PC-3 (cell line): ENCODE measurements around the gene RTCB. TPM values are rescaled to one million over a fixed set of nuclear protein-coding genes. Genes with fewer than 3 reads are reported as not detected.

ENCODE experiments used
- ATAC-seq: fragments of 200-7000 bp; cut with Tn5 transposase; 2 replicates; pipeline ENCODE4 v1.9.1; 2020; ENCODE audit warnings: mild to moderate bottlenecking, moderate library complexity
- BruUV-seq: library from RNA; stranded (reverse); fragments of 400-500 nt; replicated peaks from 2 replicates; lab custom pipeline; 2021; lab: Mats Ljungman, UMichigan
- CTCF ChIA-PET: fragments of 300-600 bp; sonication (Branson Sonifier 250); formaldehyde crosslinking; loops from one replicate; lab custom pipeline; 2022; ENCODE audit warnings: antibody characterized with exemption; lab: Charles Lee
- POLR2A ChIA-PET: fragments of 300-600 bp; sonication (Branson Sonifier 250); formaldehyde crosslinking; loops from one replicate; lab custom pipeline; 2022; ENCODE audit warnings: antibody characterized with exemption; ENCODE audit not compliant: unreplicated experiment; lab: Charles Lee
- DNase-seq: peaks from one replicate; pipeline ENCODE4 v3.0.0-alpha.2; 2015
- H2AFZ ChIP-seq: fragments of 300-600 bp; sonication (generic); 2 replicates; pipeline ENCODE4 v1.6.0; 2016; ENCODE audit warnings: antibody characterized with exemption, low read length
- H3F3A ChIP-seq: fragments of 300-600 bp; sonication (generic); one replicate; pipeline ENCODE4 v1.6.0; 2017; ENCODE audit warnings: antibody characterized with exemption, low read length, control low read depth, mild to moderate bottlenecking; ENCODE audit not compliant: unreplicated experiment
- H3K27ac ChIP-seq: fragments of 300-600 bp; sonication (generic); 2 replicates; pipeline ENCODE4 v1.5.1; 2016; ENCODE audit warnings: mild to moderate bottlenecking, low read length
- H3K27me3 ChIP-seq: fragments of 300-600 bp; sonication (generic); 2 replicates; pipeline ENCODE4 v1.6.1; 2016; ENCODE audit warnings: low read length, mixed read lengths
- H3K36me3 ChIP-seq: fragments of 300-600 bp; sonication (generic); 2 replicates; pipeline ENCODE4 v1.6.1; 2016; ENCODE audit warnings: low read depth, mixed run types, low read length, mixed read lengths
- H3K4me1 ChIP-seq: fragments of 300-600 bp; sonication (generic); 2 replicates; pipeline ENCODE4 v1.5.1; 2016; ENCODE audit warnings: low read length; ENCODE audit not compliant: insufficient read depth
- H3K4me2 ChIP-seq: fragments of 300-600 bp; sonication (generic); 2 replicates; pipeline ENCODE4 v1.6.0; 2016; ENCODE audit warnings: low read length
- H3K4me3 ChIP-seq: fragments of 300-600 bp; sonication (generic); 2 replicates; pipeline ENCODE4 v1.5.1; 2016; ENCODE audit warnings: mild to moderate bottlenecking, low read length, mixed read lengths
- H3K79me2 ChIP-seq: fragments of 300-600 bp; sonication (generic); 2 replicates; pipeline ENCODE4 v1.6.1; 2017; ENCODE audit warnings: low read length, mixed read lengths
- H3K9ac ChIP-seq: fragments of 300-600 bp; sonication (generic); 2 replicates; pipeline ENCODE4 v1.6.0; 2016; ENCODE audit warnings: mild to moderate bottlenecking, low read length
- H3K9me2 ChIP-seq: fragments of 300-600 bp; sonication (generic); replicated peaks from 2 replicates; pipeline ENCODE4 v1.6.1; 2016; ENCODE audit warnings: mixed run types, low read length, mixed read lengths
- H3K9me3 ChIP-seq: fragments of 300-600 bp; sonication (generic); 2 replicates; pipeline ENCODE4 v1.6.1; 2016; ENCODE audit warnings: low read length, mixed read lengths
- H4K20me1 ChIP-seq: fragments of 300-600 bp; sonication (generic); 2 replicates; pipeline ENCODE4 v1.6.1; 2016; ENCODE audit warnings: low read length, mixed read lengths
- CTCF ChIP-seq: fragments of 300-600 bp; sonication (generic); conservative IDR thresholded peaks from 2 replicates; pipeline ENCODE4 v1.5.1; 2017; ENCODE audit warnings: antibody characterized with exemption, low read depth, mild to moderate bottlenecking, low read length
- EZH2 ChIP-seq: fragments of 300-600 bp; sonication (generic); IDR thresholded peaks from one replicate; pipeline ENCODE4 v1.6.1; 2017; ENCODE audit warnings: antibody characterized with exemption, mild to moderate bottlenecking, low read length; ENCODE audit not compliant: unreplicated experiment
- EZH2phosphoT487 ChIP-seq: fragments of 300-600 bp; sonication (generic); IDR thresholded peaks from 2 replicates; pipeline ENCODE4 v1.6.1; 2018; ENCODE audit warnings: mild to moderate bottlenecking, antibody characterized with exemption, low read length, borderline replicate concordance
- intact Hi-C: fragments of 100-400 bp; cut with micrococcal nuclease; formaldehyde crosslinking; loops from 2 replicates; pipeline ENCODE4 v1.9.0; 2023
- total RNA-seq: library from RNA; depleted of rRNA; stranded (reverse); fragments of >200 nt; gene quantifications from 2 replicates; pipeline ENCODE4 v1.2.3, GENCODE V29; 2014

The RTCB gene
- total RNA-seq, 1 experiment from 2014 or later, result 146 TPM

GRCh38 chr22:32430352-32430751, 18.3 kb upstream of the RTCB start:
- no TSS peak for BruUV-seq
- ATAC-seq, result no peak
- Histone ChIP-seq H3K27ac (no peak overlapping the region), H3K4me1 (no peaks in the 10 kb centered on the region), H2AFZ (no peak overlapping the region), H3K9me3 (no peaks in the 10 kb centered on the region), H3K4me2 (no peak overlapping the region), H3K79me2 (no peaks in the 10 kb centered on the region), H3K9me2 (no peaks in the 10 kb centered on the region), H3K4me3 (no peak overlapping the region), H3K9ac (no peak overlapping the region), H4K20me1 (no peaks in the 10 kb centered on the region), H3K36me3 (no peaks in the 10 kb centered on the region), H3F3A (no peaks in the 10 kb centered on the region), H3K27me3 (peaks cover 12% of the 10 kb centered on the region)
- intact Hi-C loops, result no loop called here
- TF ChIP-seq CTCF, result no peak
- TF ChIP-seq EZH2, result no peak
- no peak for TF ChIP-seq EZH2phosphoT487
- CTCF ChIA-PET, result interaction anchor here (0.7 kb wide), 1 partner anchor 63 kb away, joined by 4 read pairs; no protein-coding TSS in a partner anchor
- no peak for DNase-seq
- POLR2A ChIA-PET, result no interaction called here

- Histone ChIP-seq H3K9me2 (no peaks in the 10 kb centered on the region), H3K4me3 (no peak overlapping the region), H3K9me3 (no peaks in the 10 kb centered on the region), H3K27ac (no peak overlapping the region), H2AFZ (no peak overlapping the region), H3K4me2 (no peak overlapping the region), H3K9ac (no peak overlapping the region), H3K79me2 (no peaks in the 10 kb centered on the region), H4K20me1 (no peaks in the 10 kb centered on the region), H3K27me3 (peaks cover 15% of the 10 kb centered on the region), H3F3A (no peaks in the 10 kb centered on the region), H3K4me1 (no peaks in the 10 kb centered on the region), H3K36me3 (no peaks in the 10 kb centered on the region)
- no TSS peak for BruUV-seq
- ChIA-PET POLR2A (no interaction called here), CTCF (no interaction called here)
- DNase-seq (no peak), ATAC-seq (no peak)
- intact Hi-C loops, result no loop called here
- no peak for TF ChIP-seq EZH2phosphoT487
- TF ChIP-seq CTCF, result no peak
- TF ChIP-seq EZH2, result no peak
These were observed 14.8 kb upstream of the RTCB start for GRCh38 chr22:32426881-32427280.

GRCh38 chr22:32423664-32424063, 11.6 kb upstream of the RTCB start:
- no peaks in the 10 kb centered on the region for H3K36me3 ChIP-seq
- no peak overlapping the region for H3K9ac ChIP-seq
- ATAC-seq (no peak), DNase-seq (no peak)
- H3K9me2 ChIP-seq, result no peaks in the 10 kb centered on the region
- no TSS peak for BruUV-seq
- no peaks in the 10 kb centered on the region for H3F3A ChIP-seq
- H3K4me1 ChIP-seq, result no peaks in the 10 kb centered on the region
- POLR2A ChIA-PET, result interaction anchor here (0.6 kb wide), 1 partner anchor 20 kb away, joined by 5 read pairs; no protein-coding TSS in a partner anchor
- H3K9me3 ChIP-seq, result no peaks in the 10 kb centered on the region
- H3K4me3 ChIP-seq, result no peak overlapping the region
- no peak for TF ChIP-seq EZH2phosphoT487
- no peak for TF ChIP-seq CTCF
- no peak for TF ChIP-seq EZH2
- H3K27ac ChIP-seq, result no peak overlapping the region
- no peak overlapping the region for H3K4me2 ChIP-seq
- H3K79me2 ChIP-seq, result no peaks in the 10 kb centered on the region
- intact Hi-C loops, result no loop called here
- no peaks in the 10 kb centered on the region for H4K20me1 ChIP-seq
- H3K27me3 ChIP-seq, result peaks cover 40% of the 10 kb centered on the region
- CTCF ChIA-PET, result no interaction called here
- no peak overlapping the region for H2AFZ ChIP-seq
